OCI-LY7 (cell line): ENCODE measurements around the gene HMOX2. TPM values are rescaled to one million over a fixed set of nuclear protein-coding genes. Genes with fewer than 3 reads are reported as not detected.

ENCODE experiments used
- Bru-seq: library from RNA; stranded (reverse); fragments of 400-500 nt; gene quantifications from one replicate; lab custom pipeline; 2021; lab: Mats Ljungman, UMichigan
- BruChase-seq, 2 experiments: library from RNA; stranded (reverse); fragments of 400-500 nt; gene quantifications; one replicate each; lab custom pipeline; 2021; lab: Mats Ljungman, UMichigan
- BruUV-seq: library from RNA; stranded (reverse); fragments of 400-500 nt; replicated peaks from 2 replicates; lab custom pipeline; 2021; lab: Mats Ljungman, UMichigan
- CTCF ChIA-PET: fragments of 300-600 bp; sonication (Branson Sonifier 250); formaldehyde crosslinking; loops from one replicate; lab custom pipeline; 2022; ENCODE audit warnings: antibody characterized with exemption; ENCODE audit not compliant: unreplicated experiment; lab: Charles Lee
- POLR2A ChIA-PET: fragments of 300-600 bp; sonication (Branson Sonifier 250); formaldehyde crosslinking; loops from one replicate; lab custom pipeline; 2022; ENCODE audit warnings: antibody characterized with exemption; lab: Charles Lee
- DNase-seq: peaks from one replicate; pipeline ENCODE4 v3.0.0-alpha.2; 2015; ENCODE audit warnings: low spot score
- H2AFZ ChIP-seq: fragments of 200-600 bp; sonication (generic), shearing (Covaris generic); 2 replicates; pipeline ENCODE4 v1.6.1; 2014; ENCODE audit warnings: mild to moderate bottlenecking, antibody characterized with exemption, low read length, moderate library complexity
- H3K27ac ChIP-seq: fragments of 200-600 bp; sonication (generic); 2 replicates; pipeline ENCODE4 v1.5.1; 2014; ENCODE audit warnings: mixed run types, low read depth, mild to moderate bottlenecking, moderate library complexity, low read length, inconsistent platforms; ENCODE audit not compliant: poor library complexity, severe bottlenecking
- H3K36me3 ChIP-seq: fragments of 200-600 bp; sonication (generic); 2 replicates; pipeline ENCODE4 v1.6.1; 2014; ENCODE audit warnings: mild to moderate bottlenecking, antibody characterized with exemption, low read length, moderate library complexity, mixed read lengths; ENCODE audit not compliant: insufficient read depth
- H3K4me1 ChIP-seq: fragments of 200-600 bp; sonication (generic); 2 replicates; pipeline ENCODE4 v1.5.1; 2014; ENCODE audit warnings: mild to moderate bottlenecking, low read length; ENCODE audit not compliant: insufficient read depth, poor library complexity, severe bottlenecking
- H3K4me2 ChIP-seq: fragments of 200-600 bp; sonication (generic); 2 replicates; pipeline ENCODE4 v1.6.1; 2014; ENCODE audit warnings: mild to moderate bottlenecking, low read length
- H3K4me3 ChIP-seq: fragments of 200-600 bp; sonication (generic); 2 replicates; pipeline ENCODE4 v1.5.1; 2014; ENCODE audit warnings: mild to moderate bottlenecking, low read depth, low read length; ENCODE audit not compliant: poor library complexity, severe bottlenecking
- H3K79me2 ChIP-seq: fragments of 200-600 bp; sonication (generic); 2 replicates; pipeline ENCODE4 v1.6.1; 2016; ENCODE audit warnings: low read depth, mild to moderate bottlenecking, low read length, moderate library complexity, mixed read lengths; ENCODE audit not compliant: insufficient read depth
- H3K9me2 ChIP-seq: fragments of 200-600 bp; sonication (generic); 2 replicates; pipeline ENCODE4 v1.6.1; 2016; ENCODE audit warnings: mild to moderate bottlenecking, low read length, mixed read lengths; ENCODE audit not compliant: insufficient read depth
- H3K9me3 ChIP-seq: fragments of 200-600 bp; sonication (generic); 2 replicates; pipeline ENCODE4 v1.6.1; 2014; ENCODE audit warnings: mild to moderate bottlenecking, mixed run types, low read length, mixed read lengths
- H4K20me1 ChIP-seq: fragments of 200-600 bp; sonication (generic); 2 replicates; pipeline ENCODE4 v1.6.1; 2014; ENCODE audit warnings: mild to moderate bottlenecking, antibody characterized with exemption, low read length, moderate library complexity, mixed read lengths; ENCODE audit not compliant: insufficient read depth
- EZH2phosphoT487 ChIP-seq: fragments of 200-600 bp; sonication (generic); IDR thresholded peaks from 2 replicates; pipeline ENCODE4 v1.6.1; 2018; ENCODE audit warnings: low read depth, borderline replicate concordance, mild to moderate bottlenecking, mixed run types, antibody characterized with exemption, low read length, moderate library complexity, mixed read lengths
- intact Hi-C: fragments of 100-400 bp; cut with micrococcal nuclease; formaldehyde crosslinking; loops from one replicate; pipeline ENCODE4 v1.10.0; 2022; ENCODE audit not compliant: unreplicated experiment
- long read RNA-seq: library from polyadenylated mRNA; stranded (forward); transcript quantifications from one replicate; pipeline ENCODE4 v2.0.0, GENCODE V29; 2022
- total RNA-seq, 2 experiments: library from RNA; depleted of rRNA in 1 of 2; stranded (reverse); fragments of >200 nt in 1 of 2; shearing (Covaris generic) in 1 of 2; gene quantifications; 2 replicates each; pipeline ENCODE4 v1.2.3, GENCODE V29; 2014 to 2022
- TF ChIP-seq, protein P1 (sequence below): fragments of 200-600 bp; sonication (generic); conservative IDR thresholded peaks from 2 replicates; pipeline ENCODE4 v1.5.1; 2014; ENCODE audit warnings: mild to moderate bottlenecking, antibody characterized with exemption, low read length, moderate library complexity, mixed read lengths

The HMOX2 gene, protein sequence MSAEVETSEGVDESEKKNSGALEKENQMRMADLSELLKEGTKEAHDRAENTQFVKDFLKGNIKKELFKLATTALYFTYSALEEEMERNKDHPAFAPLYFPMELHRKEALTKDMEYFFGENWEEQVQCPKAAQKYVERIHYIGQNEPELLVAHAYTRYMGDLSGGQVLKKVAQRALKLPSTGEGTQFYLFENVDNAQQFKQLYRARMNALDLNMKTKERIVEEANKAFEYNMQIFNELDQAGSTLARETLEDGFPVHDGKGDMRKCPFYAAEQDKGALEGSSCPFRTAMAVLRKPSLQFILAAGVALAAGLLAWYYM
- total RNA-seq (2014; rRNA removed; shearing (Covaris generic)): 46.0 and 55.2 TPM in 2 replicates
- total RNA-seq (2022): 37.0 and 39.5 TPM in 2 replicates
- Bru-seq, nascent RNA: percentile 65 among the genes with signal in this experiment
- percentile 73 among the genes with signal in this experiment for BruChase-seq, experiment 1, labeled RNA remaining after a 6-hour chase
- percentile 67 among the genes with signal in this experiment for BruChase-seq, experiment 2, labeled RNA remaining after a 2-hour chase
- long read RNA-seq, transcript HMOX2-205 (7 exons, 1,797 nt): minor isoform, 5 of 90 reads
- long read RNA-seq, transcript HMOX2-208 (6 exons, 2,147 nt): major isoform, 47 of 90 reads
- long read RNA-seq, partial matches to known transcripts: 13 of 90 reads
- long read RNA-seq, other reads (novel, unspliced or antisense): 20 of 90 reads

DNA sequence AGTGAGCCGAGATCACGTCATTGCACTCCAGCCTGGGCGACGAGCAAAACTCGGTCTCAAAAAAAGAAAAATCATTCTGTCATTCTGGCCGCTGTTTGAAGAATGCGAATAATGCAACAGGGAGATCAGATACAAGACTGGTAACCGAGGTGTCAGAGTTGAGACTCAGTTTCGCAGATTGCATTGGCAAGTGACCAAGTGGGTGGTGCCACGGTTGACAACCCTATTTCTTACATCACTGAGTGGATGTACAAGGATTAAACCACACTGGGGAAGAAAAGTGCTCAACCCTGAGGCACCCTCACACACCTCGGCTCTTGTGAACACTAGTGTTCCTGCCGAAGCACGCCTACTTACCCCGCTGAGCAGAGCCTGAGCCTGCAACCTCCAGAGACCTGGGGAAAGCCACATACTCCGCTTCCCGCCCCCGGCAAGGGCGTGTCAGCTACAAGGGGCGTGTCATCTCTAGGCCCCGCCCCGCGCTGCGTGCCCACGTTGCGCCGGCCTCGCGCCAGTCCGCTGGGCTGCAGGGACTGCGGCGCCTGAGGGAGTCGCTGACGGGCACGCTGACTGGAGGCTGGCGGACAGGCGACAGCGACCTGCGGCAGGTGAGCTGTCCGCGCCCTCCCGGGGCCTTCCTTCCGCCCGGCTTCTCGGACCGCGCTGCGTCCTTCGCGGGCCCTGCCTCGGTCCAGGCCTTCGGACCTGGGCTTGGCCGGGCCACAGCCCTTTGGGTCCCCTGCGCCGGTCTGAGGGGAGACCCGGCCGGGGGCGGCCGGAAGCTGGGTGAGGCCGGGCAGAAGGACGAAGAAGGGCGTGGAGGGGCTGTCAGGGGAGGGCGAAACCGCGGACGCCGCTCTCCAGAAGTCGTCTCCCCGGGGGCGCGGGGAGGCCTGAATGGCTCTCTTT, at the start of gene HMOX2:
Gene HMOX2 (plus strand): TSS at position 519 of the 909 bp plus-strand sequence. CDS start 29,127 bp downstream, outside the sequence.
- Histone ChIP-seq H3K4me3 (peak within 1 kb of the TSS; percentile 97), H2AFZ (peak within 1 kb of the TSS; percentile 33; the same call in 1 of the 2 replicates), H3K36me3 (peaks cover 6% of the 10 kb centered on the region), H3K27ac (peak within 1 kb of the TSS; percentile 78), H3K9me2 (no peaks in the 10 kb centered on the region), H3K9me3 (no peaks in the 10 kb centered on the region), H3K79me2 (peaks cover 70% of the 10 kb centered on the region), H4K20me1 (no peaks in the 10 kb centered on the region), H3K4me2 (peak within 1 kb of the TSS; percentile 75), H3K4me1 (peaks cover 34% of the 10 kb centered on the region)
- intact Hi-C loops: loop anchor here (2.0 to 5.0 kb wide), 2 partner anchors 59 to 169 kb away; partner anchors contain the start of gene CORO7
- no TSS peak for BruUV-seq
- TF ChIP-seq, protein P1, sequence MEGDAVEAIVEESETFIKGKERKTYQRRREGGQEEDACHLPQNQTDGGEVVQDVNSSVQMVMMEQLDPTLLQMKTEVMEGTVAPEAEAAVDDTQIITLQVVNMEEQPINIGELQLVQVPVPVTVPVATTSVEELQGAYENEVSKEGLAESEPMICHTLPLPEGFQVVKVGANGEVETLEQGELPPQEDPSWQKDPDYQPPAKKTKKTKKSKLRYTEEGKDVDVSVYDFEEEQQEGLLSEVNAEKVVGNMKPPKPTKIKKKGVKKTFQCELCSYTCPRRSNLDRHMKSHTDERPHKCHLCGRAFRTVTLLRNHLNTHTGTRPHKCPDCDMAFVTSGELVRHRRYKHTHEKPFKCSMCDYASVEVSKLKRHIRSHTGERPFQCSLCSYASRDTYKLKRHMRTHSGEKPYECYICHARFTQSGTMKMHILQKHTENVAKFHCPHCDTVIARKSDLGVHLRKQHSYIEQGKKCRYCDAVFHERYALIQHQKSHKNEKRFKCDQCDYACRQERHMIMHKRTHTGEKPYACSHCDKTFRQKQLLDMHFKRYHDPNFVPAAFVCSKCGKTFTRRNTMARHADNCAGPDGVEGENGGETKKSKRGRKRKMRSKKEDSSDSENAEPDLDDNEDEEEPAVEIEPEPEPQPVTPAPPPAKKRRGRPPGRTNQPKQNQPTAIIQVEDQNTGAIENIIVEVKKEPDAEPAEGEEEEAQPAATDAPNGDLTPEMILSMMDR: peak; percentile 62
- TF ChIP-seq EZH2phosphoT487: no peak
- DNase-seq: peak; percentile 96
- CTCF ChIA-PET: interaction anchor here (0.5 to 0.6 kb wide), 3 partner anchors 30 to 203 kb away, joined by 3 to 7 read pairs (median 3); partner anchors contain the start of gene TFAP4
- POLR2A ChIA-PET: interaction anchor here (0.9 to 1.1 kb wide), 2 partner anchors 17 to 74 kb away, joined by 3 to 6 read pairs; no protein-coding TSS in a partner anchor

DNA sequence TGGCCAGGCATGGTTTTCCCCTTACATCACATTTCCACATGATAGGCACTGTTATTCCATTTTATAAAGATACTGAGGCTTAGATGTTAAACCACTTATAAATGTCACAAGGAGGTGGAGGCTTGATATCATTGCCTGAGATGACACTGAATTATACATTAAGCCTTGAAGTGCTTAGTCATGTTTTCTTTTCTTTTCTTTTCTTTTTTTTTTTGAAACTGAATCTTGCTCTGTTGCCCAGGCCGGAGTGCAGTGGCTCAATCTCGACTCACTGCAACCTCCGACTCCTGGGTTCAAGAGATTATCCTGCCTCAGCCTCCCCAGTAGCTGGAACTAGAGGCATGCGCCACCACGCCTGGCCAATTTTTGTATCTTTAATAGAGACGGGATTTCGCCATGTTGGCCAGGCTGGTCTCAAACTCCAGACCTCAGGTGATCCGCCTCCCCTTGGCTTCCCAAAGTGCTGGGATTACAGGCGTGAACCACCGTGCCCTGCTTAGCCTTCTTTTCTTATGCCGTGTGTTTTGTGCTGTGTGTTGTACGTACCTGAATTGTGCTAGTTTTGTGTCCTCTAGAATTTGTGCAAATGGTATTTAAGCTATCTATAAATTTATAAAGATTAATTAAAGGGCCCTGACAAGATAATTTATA, 49.4 kb upstream of the HMOX2 start:
- peaks cover 49% of the 10 kb centered on the region for H3K36me3 ChIP-seq
- DNase-seq: no peak
- no peaks in the 10 kb centered on the region for H3K9me3 ChIP-seq
- TSS peak; percentile 76 for BruUV-seq
- no peak overlapping the region for H2AFZ ChIP-seq
- peaks cover 23% of the 10 kb centered on the region for H3K4me1 ChIP-seq
- peak overlapping the region; percentile 88 for H3K27ac ChIP-seq
- H3K4me3 ChIP-seq: peak overlapping the region; percentile 90
- peaks cover 61% of the 10 kb centered on the region for H3K79me2 ChIP-seq
- TF ChIP-seq, protein P1: no peak
- no peak for TF ChIP-seq EZH2phosphoT487
- intact Hi-C loops: loop anchor here (1.0 to 10.0 kb wide), 2 partner anchors 47 to 418 kb away; partner anchors contain the start of genes GLYR1, NMRAL1 and UBN1
- CTCF ChIA-PET: no interaction called here
- POLR2A ChIA-PET: interaction anchor here (1.7 kb wide), 1 partner anchor 10 kb away, joined by 4 read pairs; no protein-coding TSS in a partner anchor
- H3K4me2 ChIP-seq: peak overlapping the region; percentile 99
- H4K20me1 ChIP-seq: no peaks in the 10 kb centered on the region
- H3K9me2 ChIP-seq: no peaks in the 10 kb centered on the region
